ENCODE results near the gene BCAS4.

- TF ChIP-seq CTCF (IDR thresholded peaks at IDR 0.05; ENCODE audit: borderline replicate concordance, extremely low read depth, low read length, poor library complexity, severe bottlenecking) (no peak), EZH2 (IDR thresholded peaks at IDR 0.05; ENCODE audit: borderline replicate concordance, low read depth, low read length, severe bottlenecking) (no peak)
Observed at GRCh38 chr20:50776122-50776817, 18.6 kb upstream of the BCAS4 start.

Measured in DND-41 (cell line).